Activated T-helper 1 cell treated with anti-CD3 and anti-CD28 coated beads, Interleukin-12 subunit alpha, Interleukin-12 subunit beta, Interleukin-2, Interleukin-4 antibody, amounts not matched to agents 30 ng/mL and 10 ng/mL and 1 ng/mL, durations not matched to agents 14 hours and 24 hours and 36 hours (primary cell): ENCODE data around the gene OLFML2A. TPM values are rescaled to one million over a fixed set of nuclear protein-coding genes. Genes with fewer than 3 reads are reported as not detected.

ENCODE experiments used
- DNase-seq: peaks from one replicate; pipeline ENCODE4 v3.0.0; 2021; ENCODE audit warnings: low spot score
- H3K27ac Mint-ChIP-seq: one replicate; pipeline ENCODE4 v1.8.0; 2021; ENCODE audit warnings: mild to moderate bottlenecking, mixed read lengths
- H3K27me3 Mint-ChIP-seq: one replicate; pipeline ENCODE4 v1.8.0; 2022; ENCODE audit warnings: mild to moderate bottlenecking, moderate library complexity, mixed read lengths; ENCODE audit not compliant: insufficient read depth
- H3K36me3 Mint-ChIP-seq: one replicate; pipeline ENCODE4 v1.8.0; 2021; ENCODE audit warnings: low read depth, mixed read lengths
- H3K4me1 Mint-ChIP-seq: one replicate; pipeline ENCODE4 v1.8.0; 2021; ENCODE audit warnings: low read depth, mixed read lengths
- H3K4me3 Mint-ChIP-seq: one replicate; pipeline ENCODE4 v1.8.0; 2021; ENCODE audit warnings: mild to moderate bottlenecking, moderate library complexity, mixed read lengths
- H3K9me3 Mint-ChIP-seq: one replicate; pipeline ENCODE4 v1.8.0; 2021; ENCODE audit warnings: mixed read lengths
- intact Hi-C: fragments of 100-400 bp; cut with micrococcal nuclease; formaldehyde crosslinking; loops from one replicate; pipeline ENCODE4 v1.15.1; 2024
- total RNA-seq: library from RNA; stranded (reverse); gene quantifications from 2 replicates; pipeline ENCODE4 v1.2.3, GENCODE V29; 2022

The OLFML2A gene
- total RNA-seq, 1 donor from 2014 or later = not detected

DNA sequence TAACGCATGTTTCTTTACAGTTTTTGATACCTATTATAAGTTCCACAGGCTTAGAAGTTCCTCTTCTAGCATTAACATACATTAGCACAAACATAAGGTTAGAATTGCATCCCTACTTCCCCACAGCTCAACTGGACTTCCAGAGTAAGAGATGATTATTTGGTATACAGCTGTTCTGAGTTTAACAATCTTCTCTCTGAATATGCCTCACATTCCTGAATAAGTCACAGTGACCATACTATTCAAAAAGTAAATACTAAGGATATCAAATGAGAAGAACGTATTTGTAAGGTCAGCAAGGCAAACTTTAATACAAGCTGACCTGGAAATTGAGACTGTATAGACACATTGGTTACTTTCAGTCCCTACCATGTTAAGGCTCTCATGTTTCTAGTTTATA is 27.2 kb upstream of the OLFML2A start:
- H3K36me3 Mint-ChIP-seq = no peaks in the 10 kb centered on the region
- intact Hi-C loops = no loop called here
- H3K27me3 Mint-ChIP-seq = peaks cover 12% of the 10 kb centered on the region
- no peak overlapping the region for H3K27ac Mint-ChIP-seq
- no peaks in the 10 kb centered on the region for H3K9me3 Mint-ChIP-seq
- H3K4me3 Mint-ChIP-seq = no peak overlapping the region
- no peaks in the 10 kb centered on the region for H3K4me1 Mint-ChIP-seq
- no peak for DNase-seq

DNA sequence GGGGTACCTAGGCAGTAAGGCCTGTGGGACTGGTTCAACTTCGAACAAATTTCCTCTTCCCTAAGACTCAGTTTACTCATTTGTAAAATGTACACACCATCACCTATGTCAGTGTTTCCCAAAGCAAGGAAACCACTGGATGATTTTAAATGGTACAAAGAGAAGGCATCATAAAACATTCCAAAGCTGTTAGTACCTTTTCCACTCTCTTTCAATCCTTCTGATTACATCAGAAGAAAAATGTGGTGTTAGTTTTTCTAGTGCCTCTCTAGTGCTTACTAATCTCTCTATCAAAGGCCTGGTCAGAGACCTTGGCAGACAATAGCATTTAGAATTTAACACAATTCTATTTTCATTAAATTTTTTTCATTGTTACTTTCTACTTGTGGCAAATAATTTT is 24.0 kb upstream of the OLFML2A start:
- Mint-ChIP-seq H3K9me3 (no peaks in the 10 kb centered on the region), H3K27me3 (peaks cover 36% of the 10 kb centered on the region), H3K36me3 (no peaks in the 10 kb centered on the region), H3K27ac (no peak overlapping the region), H3K4me3 (no peak overlapping the region), H3K4me1 (no peaks in the 10 kb centered on the region)
- intact Hi-C loops = no loop called here
- no peak for DNase-seq

DNA sequence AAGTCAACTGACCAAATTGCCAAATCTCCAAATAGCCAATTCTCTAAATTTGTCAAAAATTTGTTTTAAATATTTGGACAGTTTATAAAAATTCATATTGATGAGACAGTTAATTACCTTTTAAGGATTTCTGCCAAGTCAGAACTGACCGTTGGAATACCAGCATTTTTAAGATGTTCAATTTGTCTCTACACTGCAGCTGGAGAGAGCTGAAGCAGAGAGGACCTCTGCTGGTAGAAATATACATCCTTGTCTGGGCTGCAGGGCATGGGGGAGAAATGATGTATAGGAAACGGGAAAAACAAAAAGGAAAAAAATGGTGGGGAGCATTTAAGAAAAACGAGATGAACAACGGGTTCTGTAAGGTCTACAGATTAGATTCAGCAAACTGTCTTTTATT is 22.6 kb upstream of the OLFML2A start:
- Mint-ChIP-seq H3K27me3 (peaks cover 42% of the 10 kb centered on the region), H3K9me3 (no peaks in the 10 kb centered on the region), H3K36me3 (no peaks in the 10 kb centered on the region), H3K4me3 (no peak overlapping the region), H3K27ac (no peak overlapping the region), H3K4me1 (no peaks in the 10 kb centered on the region)
- intact Hi-C loops = loop anchor here (1.0 to 2.0 kb wide), 2 partner anchors 42 to 137 kb away; no protein-coding TSS in a partner anchor
- DNase-seq = no peak

DNA sequence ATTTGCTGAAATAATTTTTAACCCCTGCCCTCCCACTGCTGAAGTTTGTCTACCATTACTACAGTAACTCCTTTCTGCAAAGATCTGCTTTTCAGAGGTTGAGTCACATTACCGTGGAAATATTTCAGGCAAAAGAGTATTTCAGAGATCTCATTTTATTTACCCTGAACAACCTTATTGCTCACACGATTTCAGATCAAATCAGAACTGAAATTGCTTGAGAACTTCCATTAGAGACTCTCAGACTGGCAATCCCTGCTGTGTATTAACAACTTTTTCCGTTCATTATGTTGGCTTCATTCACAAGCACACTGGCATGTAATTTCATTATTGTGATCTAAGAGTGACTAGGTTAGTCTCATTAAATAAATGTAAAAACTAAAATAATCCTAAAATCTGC is 21.9 kb upstream of the OLFML2A start:
- no peaks in the 10 kb centered on the region for H3K9me3 Mint-ChIP-seq
- no peak for DNase-seq
- no peaks in the 10 kb centered on the region for H3K36me3 Mint-ChIP-seq
- H3K27me3 Mint-ChIP-seq = peaks cover 44% of the 10 kb centered on the region
- H3K4me3 Mint-ChIP-seq = no peak overlapping the region
- no peaks in the 10 kb centered on the region for H3K4me1 Mint-ChIP-seq
- intact Hi-C loops = loop anchor here (2.0 kb wide), 1 partner anchor 138 kb away; no protein-coding TSS in a partner anchor
- H3K27ac Mint-ChIP-seq = no peak overlapping the region

DNA sequence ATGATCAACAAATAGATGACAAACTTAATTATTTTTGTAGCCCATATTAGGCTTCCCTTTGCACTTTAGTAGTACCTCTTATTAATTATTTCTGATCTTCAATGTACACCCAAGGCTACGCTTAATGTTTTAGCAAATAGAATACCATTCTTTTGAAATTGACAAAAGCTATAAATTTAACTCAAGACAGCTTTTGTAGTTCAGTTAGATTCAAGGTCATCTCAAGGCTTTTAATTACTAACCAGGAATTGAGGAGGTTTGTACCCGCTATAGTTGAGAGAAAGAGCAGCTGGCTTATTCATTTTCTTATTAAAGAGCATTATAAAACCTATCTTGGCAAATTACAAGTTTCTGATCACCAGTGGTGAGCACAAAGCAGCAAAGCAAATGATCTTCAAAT is 20.9 kb upstream of the OLFML2A start:
- intact Hi-C loops = no loop called here
- Mint-ChIP-seq H3K36me3 (no peaks in the 10 kb centered on the region), H3K27me3 (peaks cover 47% of the 10 kb centered on the region), H3K4me1 (no peaks in the 10 kb centered on the region), H3K4me3 (no peak overlapping the region), H3K9me3 (no peaks in the 10 kb centered on the region), H3K27ac (no peak overlapping the region)
- no peak for DNase-seq

DNA sequence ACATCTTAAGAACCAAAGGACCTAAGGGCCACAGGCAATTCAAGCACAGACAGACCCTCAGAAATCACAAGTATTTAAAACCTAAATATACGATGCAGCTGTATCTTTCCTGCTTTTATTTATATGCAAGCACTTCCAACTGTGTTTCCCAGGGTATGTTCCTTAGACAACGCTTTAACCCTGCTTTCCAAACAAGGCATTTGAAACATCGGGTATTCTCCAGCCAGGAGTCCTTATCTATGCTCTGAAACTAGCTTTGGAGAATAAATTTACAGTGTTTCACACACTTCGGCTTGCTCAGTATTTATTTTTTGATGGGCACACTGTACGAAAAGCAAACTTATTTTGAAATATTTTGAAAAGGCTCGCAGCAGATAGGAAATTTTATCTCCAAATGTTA is 19.3 kb upstream of the OLFML2A start:
- no peaks in the 10 kb centered on the region for H3K36me3 Mint-ChIP-seq
- peaks cover 58% of the 10 kb centered on the region for H3K27me3 Mint-ChIP-seq
- no peak for DNase-seq
- no peak overlapping the region for H3K4me3 Mint-ChIP-seq
- H3K4me1 Mint-ChIP-seq = no peaks in the 10 kb centered on the region
- no peak overlapping the region for H3K27ac Mint-ChIP-seq
- intact Hi-C loops = no loop called here
- no peaks in the 10 kb centered on the region for H3K9me3 Mint-ChIP-seq

DNA sequence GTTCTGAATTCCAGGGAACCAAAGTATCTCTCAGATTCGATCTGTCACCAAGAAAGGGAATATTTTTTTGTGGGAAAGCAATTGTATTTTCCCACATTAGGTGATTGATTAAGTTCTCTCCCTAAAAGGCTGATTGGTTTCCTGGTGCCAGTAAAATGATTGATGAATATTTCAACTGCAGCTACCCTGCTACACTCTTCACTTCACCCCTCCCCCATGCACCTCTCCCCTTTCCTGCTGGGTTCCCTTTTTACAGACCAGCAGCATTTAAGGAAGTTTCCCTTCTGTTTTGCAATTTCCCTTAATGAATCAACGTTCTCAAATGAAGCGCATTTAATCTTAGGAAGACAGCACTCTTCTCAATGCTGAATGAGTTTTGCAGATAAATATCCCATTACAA is 18.9 kb upstream of the OLFML2A start:
- Mint-ChIP-seq H3K4me1 (no peaks in the 10 kb centered on the region), H3K9me3 (no peaks in the 10 kb centered on the region), H3K27ac (no peak overlapping the region), H3K4me3 (no peak overlapping the region), H3K27me3 (peaks cover 59% of the 10 kb centered on the region), H3K36me3 (no peaks in the 10 kb centered on the region)
- no peak for DNase-seq
- intact Hi-C loops = no loop called here

DNA sequence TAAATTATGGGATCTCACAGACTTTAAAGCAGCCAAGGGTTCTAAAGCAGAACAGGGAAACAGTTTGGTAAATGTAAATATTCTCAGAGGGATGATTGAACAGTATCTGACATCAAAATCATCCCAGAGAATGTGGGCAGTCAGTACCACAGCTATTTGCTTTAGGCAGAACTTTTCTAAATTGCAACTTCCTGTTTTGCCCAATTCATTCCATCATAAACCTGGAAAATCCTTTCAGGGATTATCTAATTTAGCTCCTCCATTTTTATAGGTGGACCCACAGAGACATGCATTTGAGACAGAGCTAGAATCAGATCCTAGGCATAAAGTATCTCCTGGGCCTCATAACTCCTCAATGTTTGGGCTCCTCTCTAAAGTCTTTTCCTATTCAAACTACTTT is 18.2 kb upstream of the OLFML2A start:
- intact Hi-C loops = no loop called here
- Mint-ChIP-seq H3K36me3 (no peaks in the 10 kb centered on the region), H3K4me1 (no peaks in the 10 kb centered on the region), H3K27me3 (peaks cover 64% of the 10 kb centered on the region), H3K4me3 (no peak overlapping the region), H3K27ac (no peak overlapping the region), H3K9me3 (no peaks in the 10 kb centered on the region)
- DNase-seq = no peak

DNA sequence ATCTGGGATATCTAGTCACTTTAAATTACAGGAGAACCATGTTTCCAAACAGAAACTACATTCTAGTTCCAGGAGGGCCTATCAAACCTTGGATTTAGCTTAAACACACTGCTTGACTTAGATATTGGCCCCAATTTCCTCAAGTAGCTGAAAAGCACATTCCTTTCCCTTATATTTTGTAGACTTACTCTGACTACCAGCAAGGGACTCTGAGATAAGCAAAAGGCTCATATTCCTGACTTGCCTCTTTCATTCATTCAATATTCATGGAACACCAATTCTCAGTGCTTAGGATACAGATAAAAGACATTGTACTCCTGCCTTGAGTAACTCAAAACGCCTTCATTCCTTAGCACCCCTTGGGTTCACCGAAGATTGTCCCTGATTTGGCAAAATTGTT is 17.6 kb upstream of the OLFML2A start:
- no peak for DNase-seq
- Mint-ChIP-seq H3K4me3 (no peak overlapping the region), H3K9me3 (no peaks in the 10 kb centered on the region), H3K27me3 (peaks cover 68% of the 10 kb centered on the region), H3K36me3 (no peaks in the 10 kb centered on the region), H3K27ac (no peak overlapping the region), H3K4me1 (no peaks in the 10 kb centered on the region)
- intact Hi-C loops = no loop called here

DNA sequence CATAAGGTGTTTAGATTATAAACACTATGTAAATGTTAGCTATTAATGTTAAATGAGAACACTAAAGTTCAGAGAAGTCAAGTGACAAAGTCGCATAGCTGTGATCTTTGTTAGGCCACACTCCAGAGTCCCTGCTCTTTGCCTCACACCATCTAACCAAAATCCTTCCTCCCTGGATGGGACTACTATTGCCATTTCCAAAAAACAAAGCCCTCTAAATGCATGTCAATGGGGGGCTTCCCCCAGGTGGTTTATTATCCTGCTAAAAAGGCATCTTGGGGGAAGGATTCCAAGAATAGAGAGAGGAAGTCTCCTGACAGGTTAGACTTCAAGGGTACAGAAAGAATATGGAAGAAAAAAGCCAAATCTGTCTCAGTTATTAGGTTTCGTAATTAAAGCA is 16.2 kb upstream of the OLFML2A start:
- no peaks in the 10 kb centered on the region for H3K4me1 Mint-ChIP-seq
- peaks cover 70% of the 10 kb centered on the region for H3K27me3 Mint-ChIP-seq
- intact Hi-C loops = no loop called here

DNA sequence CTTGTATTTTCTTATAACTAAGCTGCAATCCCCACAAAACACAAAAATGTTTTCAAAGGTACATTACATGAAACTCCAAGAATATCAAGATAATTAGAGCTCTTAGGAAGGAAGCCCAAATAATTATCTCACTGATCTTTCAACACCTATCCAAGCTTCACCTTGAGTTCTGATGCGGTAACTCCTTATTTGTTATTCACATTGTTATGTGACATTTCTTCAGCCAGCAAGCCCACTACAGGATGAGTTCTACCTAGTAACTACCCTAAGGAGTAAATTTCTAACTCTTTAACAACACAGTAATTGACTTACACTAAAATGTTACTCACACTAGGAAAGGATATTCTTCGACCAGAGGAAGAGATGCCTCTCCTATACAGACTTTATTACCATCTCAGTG is 15.7 kb upstream of the OLFML2A start:
- Mint-ChIP-seq H3K4me3 (no peak overlapping the region), H3K27ac (no peak overlapping the region), H3K9me3 (no peaks in the 10 kb centered on the region), H3K36me3 (no peaks in the 10 kb centered on the region), H3K4me1 (no peaks in the 10 kb centered on the region), H3K27me3 (peaks cover 72% of the 10 kb centered on the region)
- DNase-seq = no peak
- intact Hi-C loops = no loop called here

More for the DNA sequence above, 16.2 kb upstream of the OLFML2A start:
- Mint-ChIP-seq H3K9me3 (no peaks in the 10 kb centered on the region), H3K27ac (no peak overlapping the region), H3K4me3 (no peak overlapping the region), H3K36me3 (no peaks in the 10 kb centered on the region)
- no peak for DNase-seq

DNA sequence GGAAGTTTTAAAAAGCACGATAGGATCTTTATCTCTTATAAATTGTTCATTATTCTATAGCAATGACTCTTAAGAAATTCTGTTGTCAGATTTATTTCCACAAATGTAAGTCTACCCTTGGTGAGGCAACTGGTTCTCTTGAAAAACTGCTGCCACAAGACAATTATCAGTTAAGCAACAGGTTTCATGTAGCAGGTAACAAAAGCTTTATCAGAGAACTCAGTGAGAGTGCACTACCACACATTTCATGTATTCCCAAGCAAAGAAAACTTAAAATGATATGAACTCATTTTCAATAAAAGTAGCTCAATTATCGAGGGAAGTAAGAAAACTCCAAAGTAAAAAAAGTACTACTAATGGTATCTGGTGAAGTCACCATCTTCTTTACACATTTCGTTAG is 15.2 kb upstream of the OLFML2A start:
- H3K4me3 Mint-ChIP-seq = no peak overlapping the region
- H3K36me3 Mint-ChIP-seq = no peaks in the 10 kb centered on the region
- H3K4me1 Mint-ChIP-seq = no peaks in the 10 kb centered on the region
- H3K27ac Mint-ChIP-seq = no peak overlapping the region
- peaks cover 70% of the 10 kb centered on the region for H3K27me3 Mint-ChIP-seq
- no peaks in the 10 kb centered on the region for H3K9me3 Mint-ChIP-seq
- intact Hi-C loops = loop anchor here (2.0 kb wide), 1 partner anchor 145 kb away; no protein-coding TSS in a partner anchor
- no peak for DNase-seq

DNA sequence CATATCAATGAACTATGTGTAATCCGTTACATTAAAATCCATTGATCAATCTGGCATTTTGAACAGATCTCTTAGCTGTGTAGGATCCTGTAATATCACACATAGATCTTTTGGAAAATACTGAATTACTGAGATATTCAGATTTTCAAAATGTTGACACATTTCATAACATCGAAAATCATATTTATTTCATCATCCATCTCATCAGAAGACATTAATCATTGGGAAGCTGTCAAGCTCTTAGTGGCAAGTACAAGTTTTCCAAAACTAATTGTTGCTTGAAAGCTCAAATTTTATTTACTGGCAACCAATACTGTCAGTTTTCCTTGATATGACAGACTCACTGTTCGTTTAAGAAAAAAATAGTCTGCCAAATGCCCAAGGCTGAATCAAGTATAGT is 14.3 kb upstream of the OLFML2A start:
- no peak overlapping the region for H3K27ac Mint-ChIP-seq
- H3K9me3 Mint-ChIP-seq = no peaks in the 10 kb centered on the region
- intact Hi-C loops = loop anchor here (2.0 kb wide), 1 partner anchor 146 kb away; no protein-coding TSS in a partner anchor
- peaks cover 71% of the 10 kb centered on the region for H3K27me3 Mint-ChIP-seq
- H3K36me3 Mint-ChIP-seq = no peaks in the 10 kb centered on the region
- no peaks in the 10 kb centered on the region for H3K4me1 Mint-ChIP-seq
- DNase-seq = no peak
- H3K4me3 Mint-ChIP-seq = no peak overlapping the region

DNA sequence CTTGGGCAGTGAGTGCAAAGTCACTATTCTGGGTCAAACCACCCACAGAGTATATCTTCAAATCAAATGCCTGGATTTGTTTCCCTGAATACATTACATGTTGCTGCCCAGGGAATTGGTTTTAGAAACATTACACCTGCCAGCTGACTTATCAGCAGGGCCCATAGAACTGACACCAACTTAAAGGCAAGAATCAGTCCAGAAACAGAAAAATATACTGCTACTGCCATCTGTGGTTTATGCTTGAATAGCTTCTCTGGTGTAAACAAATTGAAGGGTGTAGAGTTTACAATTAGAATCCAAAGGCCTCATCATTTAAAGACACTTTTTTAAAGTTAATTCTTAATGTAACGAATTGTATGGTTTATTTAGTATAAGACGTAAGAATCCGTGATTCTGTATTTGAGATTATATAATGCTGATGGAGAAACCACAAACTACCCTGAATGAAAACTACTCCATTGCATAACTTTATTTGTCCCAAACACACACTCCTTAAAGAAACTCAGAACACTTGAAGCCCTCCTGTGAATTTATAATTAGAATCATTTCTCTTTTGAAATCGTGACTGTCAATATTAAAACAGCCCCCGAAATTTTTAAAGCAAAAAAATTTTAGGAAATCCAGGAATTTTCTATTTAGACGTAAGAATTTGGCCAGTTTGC is 12.0 kb upstream of the OLFML2A start:
- H3K27ac Mint-ChIP-seq = no peak overlapping the region
- intact Hi-C loops = loop anchor here (5.0 kb wide), 1 partner anchor 53 kb away; no protein-coding TSS in a partner anchor
- H3K4me3 Mint-ChIP-seq = no peak overlapping the region
- peaks cover 14% of the 10 kb centered on the region for H3K4me1 Mint-ChIP-seq
- no peak for DNase-seq
- no peaks in the 10 kb centered on the region for H3K36me3 Mint-ChIP-seq
- H3K27me3 Mint-ChIP-seq = peaks cover 85% of the 10 kb centered on the region
- H3K9me3 Mint-ChIP-seq = no peaks in the 10 kb centered on the region
